Type B pancreatic cell (in vitro differentiated cells): ENCODE results near the gene NYNRIN. TPM values are rescaled to one million over a fixed set of nuclear protein-coding genes. Genes with fewer than 3 reads are reported as not detected.

ENCODE experiments used
- DNase-seq: peaks from one replicate; pipeline ENCODE4 v3.0.0; 2021; ENCODE audit warnings: mixed read lengths; ENCODE audit not compliant: unreplicated experiment; ENCODE audit errors: extremely low spot score
- H3K27ac Mint-ChIP-seq: 2 replicates; pipeline ENCODE4 v1.8.0; 2021; ENCODE audit warnings: mild to moderate bottlenecking, mixed read lengths
- H3K27me3 Mint-ChIP-seq: 2 replicates; pipeline ENCODE4 v1.8.0; 2021; ENCODE audit warnings: mixed read lengths
- H3K36me3 Mint-ChIP-seq: 2 replicates; pipeline ENCODE4 v1.8.0; 2021; ENCODE audit warnings: mixed read lengths
- H3K4me1 Mint-ChIP-seq: one replicate; pipeline ENCODE4 v1.8.0; 2021; ENCODE audit warnings: mixed read lengths; ENCODE audit not compliant: unreplicated experiment
- H3K4me3 Mint-ChIP-seq: 2 replicates; pipeline ENCODE4 v1.8.0; 2021; ENCODE audit warnings: mild to moderate bottlenecking, mixed read lengths
- H3K9me3 Mint-ChIP-seq: 2 replicates; pipeline ENCODE4 v1.8.0; 2021; ENCODE audit warnings: mixed read lengths
- total RNA-seq: library from RNA; stranded (reverse); gene quantifications from 2 replicates; pipeline ENCODE4 v1.2.1, GENCODE V29; 2021; ENCODE audit warnings: low replicate concordance
- TF ChIP-seq, protein P1 (sequence below): fragments of 200-600 bp; sonication (generic); conservative IDR thresholded peaks from 2 replicates; pipeline ENCODE4 v1.5.0; 2021; ENCODE audit warnings: antibody characterized with exemption, mild to moderate bottlenecking

NYNRIN gene
- total RNA-seq, 1 donor from 2014 or later = 79.2 TPM

DNA sequence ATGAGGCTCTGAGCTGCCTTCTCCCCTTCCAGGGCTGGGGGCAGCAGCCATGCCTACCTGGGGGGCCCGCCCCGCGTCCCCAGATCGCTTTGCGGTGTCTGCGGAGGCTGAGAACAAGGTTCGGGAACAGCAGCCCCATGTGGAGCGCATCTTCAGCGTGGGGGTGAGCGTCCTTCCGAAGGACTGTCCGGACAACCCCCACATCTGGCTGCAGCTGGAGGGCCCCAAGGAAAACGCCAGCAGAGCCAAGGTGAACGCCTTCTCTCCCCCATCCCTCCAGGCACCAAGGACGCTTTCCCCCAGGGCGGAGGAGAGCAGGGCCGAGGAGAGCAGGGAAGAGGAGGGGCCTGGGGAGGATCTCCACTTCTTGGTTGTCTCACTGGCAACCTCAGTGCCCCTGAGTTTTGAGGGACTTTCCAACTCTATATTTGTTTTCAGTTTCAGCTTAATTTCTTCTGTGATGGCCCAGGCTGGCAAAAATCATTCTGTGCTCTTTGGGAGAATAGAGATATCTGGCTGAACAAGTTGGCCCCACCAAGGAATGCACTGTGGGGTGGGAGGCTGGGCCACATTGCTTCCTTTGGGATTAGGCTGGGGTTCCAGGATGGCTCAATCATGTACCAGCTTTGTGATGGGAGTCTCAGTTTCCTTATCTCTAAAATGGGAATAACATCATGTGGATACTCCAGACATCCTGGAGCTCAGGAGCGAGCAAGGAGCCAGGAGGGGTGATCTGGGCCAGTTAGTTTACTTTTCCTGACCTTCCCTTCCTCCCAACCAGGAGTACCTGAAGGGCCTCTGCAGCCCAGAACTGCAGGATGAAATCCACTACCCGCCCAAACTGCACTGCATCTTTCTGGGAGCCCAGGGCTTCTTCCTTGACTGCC lies 32.1 kb downstream of the NYNRIN start:
- no peaks in the 10 kb centered on the region for H3K27me3 Mint-ChIP-seq
- DNase-seq = peak; percentile 66
- no peaks in the 10 kb centered on the region for H3K9me3 Mint-ChIP-seq
- peak overlapping the region; percentile 90 for H3K4me3 Mint-ChIP-seq
- peak overlapping the region; percentile 80 for H3K27ac Mint-ChIP-seq
- H3K36me3 Mint-ChIP-seq = peaks cover 20% of the 10 kb centered on the region
- TF ChIP-seq, protein P1, sequence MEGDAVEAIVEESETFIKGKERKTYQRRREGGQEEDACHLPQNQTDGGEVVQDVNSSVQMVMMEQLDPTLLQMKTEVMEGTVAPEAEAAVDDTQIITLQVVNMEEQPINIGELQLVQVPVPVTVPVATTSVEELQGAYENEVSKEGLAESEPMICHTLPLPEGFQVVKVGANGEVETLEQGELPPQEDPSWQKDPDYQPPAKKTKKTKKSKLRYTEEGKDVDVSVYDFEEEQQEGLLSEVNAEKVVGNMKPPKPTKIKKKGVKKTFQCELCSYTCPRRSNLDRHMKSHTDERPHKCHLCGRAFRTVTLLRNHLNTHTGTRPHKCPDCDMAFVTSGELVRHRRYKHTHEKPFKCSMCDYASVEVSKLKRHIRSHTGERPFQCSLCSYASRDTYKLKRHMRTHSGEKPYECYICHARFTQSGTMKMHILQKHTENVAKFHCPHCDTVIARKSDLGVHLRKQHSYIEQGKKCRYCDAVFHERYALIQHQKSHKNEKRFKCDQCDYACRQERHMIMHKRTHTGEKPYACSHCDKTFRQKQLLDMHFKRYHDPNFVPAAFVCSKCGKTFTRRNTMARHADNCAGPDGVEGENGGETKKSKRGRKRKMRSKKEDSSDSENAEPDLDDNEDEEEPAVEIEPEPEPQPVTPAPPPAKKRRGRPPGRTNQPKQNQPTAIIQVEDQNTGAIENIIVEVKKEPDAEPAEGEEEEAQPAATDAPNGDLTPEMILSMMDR = no peak
- peaks cover 29% of the 10 kb centered on the region for H3K4me1 Mint-ChIP-seq

DNA sequence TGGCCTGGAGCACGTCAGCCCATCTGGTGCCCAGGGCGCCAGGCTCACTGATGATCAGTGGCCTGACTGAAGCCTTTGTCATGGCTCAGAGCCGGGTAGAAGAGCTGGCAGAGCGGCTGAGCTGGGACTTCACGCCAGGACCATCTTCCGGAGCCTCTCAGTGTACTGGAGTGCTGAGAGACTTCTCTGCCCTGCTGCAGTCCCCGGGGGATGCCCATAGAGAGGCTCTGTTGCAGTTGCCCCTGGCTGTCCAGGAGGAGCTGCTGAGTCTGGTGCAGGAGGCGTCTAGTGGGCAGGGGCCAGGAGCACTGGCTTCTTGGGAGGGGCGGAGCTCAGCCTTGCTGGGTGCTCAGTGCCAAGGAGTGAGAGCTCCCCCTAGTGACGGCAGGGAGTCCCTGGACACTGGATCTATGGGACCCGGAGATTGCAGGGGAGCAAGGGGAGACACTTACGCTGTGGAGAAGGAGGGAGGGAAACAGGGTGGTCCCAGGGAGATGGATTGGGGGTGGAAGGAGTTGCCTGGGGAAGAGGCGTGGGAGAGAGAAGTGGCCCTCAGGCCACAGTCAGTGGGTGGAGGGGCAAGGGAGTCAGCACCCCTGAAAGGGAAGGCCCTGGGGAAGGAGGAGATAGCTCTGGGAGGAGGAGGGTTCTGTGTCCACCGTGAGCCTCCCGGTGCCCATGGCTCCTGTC lies 32.9 kb downstream of the NYNRIN start:
- Mint-ChIP-seq H3K9me3 (no peaks in the 10 kb centered on the region), H3K4me1 (peaks cover 30% of the 10 kb centered on the region), H3K27me3 (no peaks in the 10 kb centered on the region), H3K27ac (peak overlapping the region; percentile 80), H3K4me3 (peak overlapping the region; percentile 90), H3K36me3 (peaks cover 22% of the 10 kb centered on the region)
- TF ChIP-seq, protein P1 = peak; percentile 93
- DNase-seq = peak; percentile 91

DNA sequence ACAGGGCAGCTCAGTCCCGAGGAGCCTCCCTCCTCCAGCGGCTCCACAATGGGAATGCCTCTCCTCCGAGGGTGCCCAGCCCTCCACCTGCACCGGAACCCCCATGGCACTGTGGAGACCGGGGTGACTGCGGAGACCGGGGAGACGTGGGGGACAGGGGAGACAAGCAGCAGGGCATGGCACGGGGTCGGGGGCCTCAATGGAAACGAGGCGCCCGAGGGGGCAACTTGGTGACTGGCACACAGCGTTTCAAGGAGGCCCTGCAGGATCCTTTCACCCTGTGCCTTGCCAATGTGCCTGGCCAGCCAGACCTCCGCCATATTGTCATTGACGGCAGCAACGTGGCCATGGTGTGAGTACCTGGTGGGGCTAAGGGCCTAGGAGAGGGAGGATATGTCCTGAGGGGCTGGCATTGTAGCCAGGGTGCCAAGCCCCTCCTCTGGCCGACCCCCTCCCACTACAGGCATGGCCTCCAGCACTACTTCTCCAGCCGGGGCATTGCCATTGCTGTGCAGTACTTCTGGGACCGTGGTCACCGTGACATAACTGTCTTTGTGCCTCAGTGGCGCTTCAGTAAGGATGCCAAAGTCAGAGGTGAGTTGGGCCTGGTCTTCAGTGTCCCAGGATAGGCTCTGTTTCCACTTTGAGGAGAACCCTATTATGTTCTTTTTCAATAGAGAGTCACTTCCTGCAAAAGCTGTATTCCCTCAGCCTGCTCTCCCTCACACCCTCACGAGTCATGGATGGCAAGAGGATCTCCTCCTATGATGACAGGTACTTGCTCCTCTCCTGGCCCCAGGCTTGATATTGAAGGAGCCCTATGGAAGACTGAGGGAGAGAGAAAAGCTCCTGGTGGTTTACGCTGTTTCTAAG lies 33.7 kb downstream of the NYNRIN start:
- Mint-ChIP-seq H3K36me3 (peaks cover 25% of the 10 kb centered on the region), H3K27ac (peak overlapping the region; percentile 80), H3K4me3 (peak overlapping the region; percentile 60), H3K4me1 (peaks cover 33% of the 10 kb centered on the region), H3K27me3 (no peaks in the 10 kb centered on the region), H3K9me3 (no peaks in the 10 kb centered on the region)
- TF ChIP-seq, protein P1 = no peak
- peak; percentile 69 for DNase-seq

DNA sequence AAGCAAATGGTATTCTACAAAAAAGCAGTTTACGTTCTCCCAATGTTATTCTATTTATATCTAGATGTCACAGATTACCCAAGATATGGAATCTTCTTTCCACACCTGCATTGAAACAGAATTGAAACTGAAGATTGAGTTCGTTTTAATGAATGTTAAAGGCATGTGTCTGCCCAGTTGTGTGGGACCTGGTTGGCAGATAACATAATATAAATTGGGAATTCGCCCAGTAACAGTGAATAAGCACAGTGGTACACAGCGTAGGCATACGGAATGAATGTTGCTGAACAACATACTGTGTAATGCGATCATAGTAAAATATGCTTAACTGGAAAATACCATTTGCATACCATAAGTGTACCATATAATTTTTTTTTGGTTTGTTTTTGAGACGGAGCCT lies 35.2 kb downstream of the NYNRIN start:
- Mint-ChIP-seq H3K4me1 (peaks cover 36% of the 10 kb centered on the region), H3K9me3 (no peaks in the 10 kb centered on the region), H3K27me3 (no peaks in the 10 kb centered on the region), H3K27ac (no peak overlapping the region), H3K4me3 (no peak overlapping the region), H3K36me3 (peaks cover 25% of the 10 kb centered on the region)
- TF ChIP-seq, protein P1 = no peak
- DNase-seq = no peak

DNA sequence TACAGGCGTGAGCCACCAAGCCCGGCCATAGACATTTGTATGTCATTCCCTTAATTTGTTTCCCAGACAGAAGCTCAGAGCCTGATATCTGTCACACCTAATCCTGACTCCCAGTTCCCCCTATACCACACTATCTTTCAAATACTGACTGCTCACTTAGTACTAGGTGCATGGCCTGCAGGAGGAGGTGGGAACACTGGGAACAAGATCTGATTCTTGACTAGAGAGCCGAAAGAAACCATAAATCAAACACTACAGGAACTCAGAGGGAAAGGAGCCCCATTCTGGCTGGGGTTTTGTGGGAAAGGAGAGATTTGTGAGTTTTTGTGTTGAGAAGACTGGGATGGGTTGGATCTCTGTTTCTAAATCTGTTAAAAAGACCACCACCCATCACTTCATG lies 35.9 kb downstream of the NYNRIN start:
- Mint-ChIP-seq H3K9me3 (no peaks in the 10 kb centered on the region), H3K27me3 (no peaks in the 10 kb centered on the region), H3K36me3 (peaks cover 25% of the 10 kb centered on the region), H3K4me1 (peaks cover 36% of the 10 kb centered on the region), H3K4me3 (no peak overlapping the region), H3K27ac (peak overlapping the region; percentile 41)
- no peak for DNase-seq
- TF ChIP-seq, protein P1 = no peak
